Fibroblast of lung (primary cell): ENCODE data around the gene GRK5.

Source experiments
- EZH2 ChIP-seq: IDR thresholded peaks from 2 replicates; pipeline ENCODE4 v1.5.1; 2012; ENCODE audit warnings: low read length, control low read depth, mild to moderate bottlenecking; ENCODE audit errors: missing control alignments
- TF ChIP-seq, protein P1 (sequence below), 2 donors: IDR thresholded peaks in 1 of 2; conservative IDR thresholded peaks in 1 of 2; 1 replicate in 1 of 2; 2 replicates in 1 of 2; pipeline ENCODE4 v1.5.1; 2011 to 2012; ENCODE audit warnings: low read length in 2 of 2, control low read depth in 1 of 2, inconsistent platforms in 1 of 2, low read depth in 1 of 2, mild to moderate bottlenecking in 1 of 2

DNA sequence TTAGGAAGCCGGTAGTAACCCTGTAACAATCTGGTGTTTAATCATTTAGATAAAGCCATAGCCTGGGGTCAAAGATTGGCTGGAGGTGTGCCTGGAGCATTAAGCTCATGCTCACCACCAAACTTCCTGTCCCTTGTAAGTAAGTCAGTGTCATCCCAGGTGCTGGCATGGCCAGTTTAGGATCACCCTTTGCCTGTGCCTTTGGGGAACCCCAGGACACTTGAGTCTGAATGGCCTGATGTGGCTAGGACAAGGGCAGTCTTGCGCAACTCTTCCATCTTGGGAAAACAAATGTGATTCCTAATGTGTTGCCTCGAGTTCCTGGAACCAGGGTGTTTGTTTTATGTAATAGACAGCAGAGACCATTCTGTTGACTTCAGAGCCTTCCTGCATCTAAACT is 154.8 kb downstream of the GRK5 start:
- TF ChIP-seq, protein P1, sequence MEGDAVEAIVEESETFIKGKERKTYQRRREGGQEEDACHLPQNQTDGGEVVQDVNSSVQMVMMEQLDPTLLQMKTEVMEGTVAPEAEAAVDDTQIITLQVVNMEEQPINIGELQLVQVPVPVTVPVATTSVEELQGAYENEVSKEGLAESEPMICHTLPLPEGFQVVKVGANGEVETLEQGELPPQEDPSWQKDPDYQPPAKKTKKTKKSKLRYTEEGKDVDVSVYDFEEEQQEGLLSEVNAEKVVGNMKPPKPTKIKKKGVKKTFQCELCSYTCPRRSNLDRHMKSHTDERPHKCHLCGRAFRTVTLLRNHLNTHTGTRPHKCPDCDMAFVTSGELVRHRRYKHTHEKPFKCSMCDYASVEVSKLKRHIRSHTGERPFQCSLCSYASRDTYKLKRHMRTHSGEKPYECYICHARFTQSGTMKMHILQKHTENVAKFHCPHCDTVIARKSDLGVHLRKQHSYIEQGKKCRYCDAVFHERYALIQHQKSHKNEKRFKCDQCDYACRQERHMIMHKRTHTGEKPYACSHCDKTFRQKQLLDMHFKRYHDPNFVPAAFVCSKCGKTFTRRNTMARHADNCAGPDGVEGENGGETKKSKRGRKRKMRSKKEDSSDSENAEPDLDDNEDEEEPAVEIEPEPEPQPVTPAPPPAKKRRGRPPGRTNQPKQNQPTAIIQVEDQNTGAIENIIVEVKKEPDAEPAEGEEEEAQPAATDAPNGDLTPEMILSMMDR (conservative IDR thresholded peaks at IDR 0.05 in 1 of 2, IDR thresholded peaks at IDR 0.05 in 1 of 2; ENCODE audit: low read depth in 1 of 2, low read length in 2 of 2) = no peak
- no peak for TF ChIP-seq EZH2
